K562 (cell line): ENCODE results near the gene DEPP1. TPM values are rescaled to one million over a fixed set of nuclear protein-coding genes. Genes with fewer than 3 reads are reported as not detected.

ENCODE experiments used
- MED1 ChIP-seq: sonication (generic); formaldehyde crosslinking; IDR thresholded peaks from 2 replicates; pipeline ENCODE4 v1.8.1; 2023; ENCODE audit warnings: missing genetic modification reagents, borderline replicate concordance
- MGA ChIP-seq: fragments of 450-650 bp; IDR thresholded peaks from 2 replicates; pipeline ENCODE4 v1.6.1; 2016; ENCODE audit warnings: mild to moderate bottlenecking, moderate library complexity
- RNF2 ChIP-seq: sonication (generic); IDR thresholded peaks from 2 replicates; pipeline ENCODE4 v1.6.1; 2016
- TAL1 ChIP-seq: fragments of 450-650 bp; IDR thresholded peaks from 2 replicates; pipeline ENCODE4 v1.6.1; 2016; ENCODE audit warnings: mild to moderate bottlenecking
- polyA plus RNA-seq, 8 experiments: library from polyadenylated mRNA; depleted of rRNA in 4 of 8; stranded (reverse) in 5 of 8; unstranded in 3 of 8; fragments of >200 nt; fragmentation: Nextera tagmentation in 2 of 8; fragmentation: Illumina TruSeq in 1 of 8; extraction: Ambion mirVana in 2 of 8; extraction: Trizol in 1 of 8; gene quantifications; 2 replicates each; pipeline versions ENCODE4 v1.2.1 to v1.2.3, GENCODE V29; 2011 to 2014; ENCODE audit warnings: inconsistent platforms in 1 of 8, missing spikeins in 1 of 8
- total RNA-seq, 7 experiments: library from RNA; depleted of rRNA in 6 of 7; stranded (reverse); fragments of >200 nt in 6 of 7; fragmentation: Illumina TruSeq in 2 of 7; extraction: Trizol in 2 of 7; gene quantifications; 2 replicates each; pipeline versions ENCODE4 v1.2.1 to v1.2.3, GENCODE V29; 2011 to 2021; ENCODE audit warnings: low replicate concordance in 1 of 7

Gene DEPP1
- total and polyA plus RNA-seq, 9 of the 15 experiments (the other 6 are each of a cell fraction or from before 2014, with no cell fraction given): 0.04 to 0.54 (median 0.20) TPM; not detected in 1

GRCh38 chr10:44933451-44934321 is 44.9 kb downstream of the DEPP1 start (continued):
- TF ChIP-seq MED1 (CRISPR knock-in tag) (no peak), RNF2 (no peak), MGA (no peak), TAL1 (no peak)
